BJ (cell line): ENCODE measurements around the gene STK24. TPM values are rescaled to one million over a fixed set of nuclear protein-coding genes. Genes with fewer than 3 reads are reported as not detected.

Experiments
- CTCF ChIA-PET: fragments of 350-600 bp; formaldehyde crosslinking; extraction: SDS; loops from one replicate; lab custom pipeline; 2021; ENCODE audit warnings: antibody characterized with exemption, inconsistent platforms; lab: Yijun Ruan, JAX
- POLR2A ChIA-PET: fragments of 300-600 bp; sonication (Branson Sonifier 250); formaldehyde crosslinking; extraction: SDS; loops from one replicate; lab custom pipeline; 2021; ENCODE audit warnings: antibody characterized with exemption; lab: Charles Lee
- DNase-seq: peaks from one replicate; pipeline ENCODE4 v3.0.0-alpha.2; 2011; ENCODE audit warnings: low read depth
- H3K27me3 ChIP-seq: 2 replicates; pipeline ENCODE4 v1.6.0; 2011; ENCODE audit warnings: low read length; ENCODE audit not compliant: control insufficient read depth, insufficient read depth
- H3K36me3 ChIP-seq: 2 replicates; pipeline ENCODE4 v1.5.1; 2011; ENCODE audit warnings: low read length; ENCODE audit not compliant: control insufficient read depth, insufficient read depth
- H3K4me3 ChIP-seq: 2 replicates; pipeline ENCODE4 v1.5.1; 2011; ENCODE audit warnings: low read depth, mild to moderate bottlenecking, control low read depth, low read length
- CTCF ChIP-seq: IDR thresholded peaks from 2 replicates; pipeline ENCODE4 v1.5.1; 2011; ENCODE audit warnings: low read depth, mild to moderate bottlenecking, control low read depth, inconsistent platforms, low read length, moderate library complexity; ENCODE audit not compliant: insufficient read depth
- polyA plus RNA-seq: library from polyadenylated mRNA; depleted of rRNA; stranded (reverse); fragments of >200 nt; gene quantifications from 2 replicates; pipeline ENCODE4 v1.2.3, GENCODE V29; 2011

The STK24 gene
- polyA plus RNA-seq, 1 experiment: 32.8 TPM

DNA sequence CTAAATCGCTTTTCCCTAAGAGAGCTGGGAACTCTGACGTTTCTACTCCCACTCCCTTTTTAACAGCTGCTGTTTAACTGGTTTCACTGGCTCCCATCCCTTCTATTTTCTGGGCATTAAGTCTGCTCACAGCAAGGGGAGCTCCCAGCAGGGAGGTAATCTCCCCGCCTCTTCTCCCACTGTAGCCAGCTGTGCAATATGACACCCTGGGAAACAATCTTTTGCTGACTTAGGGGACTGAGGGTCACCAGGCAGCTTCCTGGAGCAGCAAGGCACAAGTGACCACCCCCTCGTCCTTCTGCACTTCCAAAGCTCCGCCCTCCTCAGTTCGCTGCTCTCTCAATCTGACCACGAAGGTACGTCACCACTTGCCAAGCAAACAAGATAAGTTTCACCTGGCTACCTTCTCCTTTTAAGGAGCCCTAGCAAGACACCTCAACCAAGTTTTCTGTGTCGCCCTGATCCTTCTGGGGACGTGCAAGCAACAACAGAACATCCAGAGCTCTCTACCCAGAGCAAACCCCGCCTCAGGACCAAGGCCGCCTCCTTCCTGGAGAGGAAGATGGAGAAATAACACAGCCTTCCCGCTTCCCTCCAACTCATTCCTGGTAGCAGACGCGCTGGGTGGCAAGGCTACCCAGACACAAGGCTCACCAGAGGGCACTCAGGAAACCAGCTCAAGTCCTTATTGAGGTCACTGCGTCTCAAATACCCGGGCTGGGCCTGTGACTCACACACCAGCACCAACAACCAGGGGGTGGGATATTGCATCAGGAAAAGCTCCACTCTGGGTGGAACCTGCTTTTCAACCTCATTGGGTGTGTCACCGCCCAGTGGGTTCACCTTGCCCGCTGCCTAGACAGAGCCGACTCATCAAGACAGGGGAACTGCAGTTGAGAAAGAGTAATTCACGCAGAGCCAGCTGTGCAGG lies 92.4 kb downstream of the STK24 start:
- TF ChIP-seq CTCF: no peak
- POLR2A ChIA-PET: interaction anchor here (0.6 kb wide), 1 partner anchor 99 kb away, joined by 13 read pairs; no protein-coding TSS in a partner anchor
- Histone ChIP-seq H3K36me3 (peaks cover 2% of the 10 kb centered on the region; the same call in 1 of the 2 replicates), H3K4me3 (no peak overlapping the region), H3K27me3 (no peaks in the 10 kb centered on the region)
- CTCF ChIA-PET: interaction anchor here (1.2 to 2.6 kb wide), 4 partner anchors 17 to 169 kb away, joined by 3 to 13 read pairs (median 8); no protein-coding TSS in a partner anchor
- peak; percentile 88 for DNase-seq

DNA sequence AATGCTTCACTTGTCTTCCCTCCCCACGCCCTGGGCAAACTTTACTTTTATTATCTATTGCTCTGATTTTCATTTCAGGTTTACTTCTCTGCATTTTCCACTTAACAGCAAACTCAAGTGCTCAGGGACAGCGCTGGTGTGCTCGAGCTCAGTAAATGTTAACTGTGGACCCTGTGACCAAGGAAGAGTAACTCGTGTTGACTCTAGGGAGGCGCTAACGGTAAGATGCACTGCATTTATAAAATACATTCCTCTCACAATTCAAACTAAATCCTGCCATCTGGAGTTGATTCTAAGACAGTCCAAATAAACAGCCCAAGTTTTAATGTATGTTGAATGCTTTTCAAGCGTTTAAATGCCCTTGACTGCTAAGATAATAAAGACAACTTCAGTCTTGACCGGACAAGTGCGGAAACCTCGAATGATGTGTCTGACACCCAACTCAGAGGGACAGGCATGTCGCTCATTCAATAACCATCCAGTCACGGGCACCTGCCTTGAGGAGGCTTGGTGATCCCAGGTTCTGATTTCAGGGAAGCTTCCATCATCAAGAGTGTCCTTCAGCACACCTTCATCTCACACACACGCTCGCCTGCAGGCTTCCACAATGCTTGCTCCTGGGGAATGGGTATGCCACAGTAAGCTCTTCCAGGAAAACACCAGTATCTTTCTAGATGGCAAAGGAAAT lies 93.2 kb downstream of the STK24 start:
- peaks cover 2% of the 10 kb centered on the region; the same call in 1 of the 2 replicates for H3K36me3 ChIP-seq
- ChIA-PET CTCF (interaction anchor here (1.2 to 2.6 kb wide), 5 partner anchors 17 to 170 kb away, joined by 3 to 13 read pairs (median 5); no protein-coding TSS in a partner anchor), POLR2A (no interaction called here)
- DNase-seq: no peak
- TF ChIP-seq CTCF: peak; percentile 16; the same call in 1 of the 2 replicates
- no peaks in the 10 kb centered on the region for H3K27me3 ChIP-seq
- H3K4me3 ChIP-seq: no peak overlapping the region

- Histone ChIP-seq H3K36me3 (peaks cover 2% of the 10 kb centered on the region; the same call in 1 of the 2 replicates), H3K27me3 (no peaks in the 10 kb centered on the region), H3K4me3 (no peak overlapping the region)
- TF ChIP-seq CTCF: 0 out of 2 replicates have a peak, but pooled peaks have one; percentile 21
- CTCF ChIA-PET: interaction anchor here (0.9 to 2.6 kb wide), 11 partner anchors 11 to 190 kb away, joined by 3 to 10 read pairs (median 3); no protein-coding TSS in a partner anchor
- POLR2A ChIA-PET: interaction anchor here (0.5 kb wide), 1 partner anchor 221 kb away, joined by 6 read pairs; no protein-coding TSS in a partner anchor
- DNase-seq: no peak
Measured at GRCh38 chr13:98482476-98483444, 94.1 kb downstream of the STK24 start.

GRCh38 chr13:98480915-98481877 lies 95.7 kb downstream of the STK24 start:
- ChIA-PET POLR2A (no interaction called here), CTCF (interaction anchor here (0.6 to 1.5 kb wide), 3 partner anchors 13 to 22 kb away, joined by 3 read pairs; no protein-coding TSS in a partner anchor)
- Histone ChIP-seq H3K36me3 (peaks cover 2% of the 10 kb centered on the region; the same call in 1 of the 2 replicates), H3K27me3 (no peaks in the 10 kb centered on the region), H3K4me3 (no peak overlapping the region)
- no peak for TF ChIP-seq CTCF
- DNase-seq: no peak
